HG03159 (cell line): ENCODE measurements around the gene COL9A3.

Experiments
- ATAC-seq: cut with Tn5 transposase; IDR thresholded peaks from one replicate; pipeline ENCODE4 v1.9.1; 2021; ENCODE audit warnings: mild to moderate bottlenecking, moderate library complexity; ENCODE audit not compliant: unreplicated experiment

COL9A3 gene

GRCh38 chr20:62796699-62797491, 20.0 kb upstream of the COL9A3 start:
- peak; percentile 1 for ATAC-seq

GRCh38 chr20:62797671-62798532, 18.9 kb upstream of the COL9A3 start:
- no peak for ATAC-seq

GRCh38 chr20:62799036-62799435, 17.8 kb upstream of the COL9A3 start:
- ATAC-seq, result no peak

- no peak for ATAC-seq
Measured at GRCh38 chr20:62799459-62799858, 17.4 kb upstream of the COL9A3 start.

GRCh38 chr20:62799873-62800272, 17.0 kb upstream of the COL9A3 start:
- ATAC-seq, result no peak

GRCh38 chr20:62800314-62801259, 16.3 kb upstream of the COL9A3 start:
- no peak for ATAC-seq

- no peak for ATAC-seq
Measured at GRCh38 chr20:62801284-62802010, 15.4 kb upstream of the COL9A3 start.

- no peak for ATAC-seq
Measured at GRCh38 chr20:62802026-62802712, 14.7 kb upstream of the COL9A3 start.

- peak; percentile 10 for ATAC-seq
Measured at GRCh38 chr20:62804021-62804626, 12.7 kb upstream of the COL9A3 start.

GRCh38 chr20:62804627-62805154, 12.2 kb upstream of the COL9A3 start, which contains the start of gene OGFR:
OGFR (plus strand) TSS chr20:62804835; CDS start chr20:62804860, 25 bp downstream.
- ATAC-seq, result peak; percentile 51

GRCh38 chr20:62805155-62805710, 11.6 kb upstream of the COL9A3 start:
- ATAC-seq, result no peak

GRCh38 chr20:62805711-62806382, 11.0 kb upstream of the COL9A3 start:
- ATAC-seq, result no peak

GRCh38 chr20:62806383-62807050, 10.3 kb upstream of the COL9A3 start:
- ATAC-seq, result no peak

- no peak for ATAC-seq
Measured at GRCh38 chr20:62807444-62808210, 9.2 kb upstream of the COL9A3 start.

GRCh38 chr20:62808211-62808865, 8.5 kb upstream of the COL9A3 start:
- no peak for ATAC-seq
